Keratinocyte (primary cell): ENCODE data around the gene PITPNM3.

Source experiments
- CTCF ChIP-seq, 3 experiments: IDR thresholded peaks in 1 of 3; conservative IDR thresholded peaks in 1 of 3; optimal IDR thresholded peaks in 1 of 3; 2 replicates in 2 of 3; 3 replicates in 1 of 3; pipeline versions ENCODE3 to v1.5.1; 2011; ENCODE audit warnings: low read length in 3 of 3, mild to moderate bottlenecking in 3 of 3, moderate library complexity in 2 of 3, control low read depth in 1 of 3, inconsistent platforms in 1 of 3; ENCODE audit not compliant: insufficient read depth in 2 of 3; ENCODE audit errors: extremely low read depth in 1 of 3
- EZH2 ChIP-seq: IDR thresholded peaks from one replicate; pipeline ENCODE4 v1.6.1; 2012; ENCODE audit warnings: inconsistent platforms, mild to moderate bottlenecking, low read length, moderate library complexity

GRCh38 chr17:6421700-6422604, 134.4 kb downstream of the PITPNM3 start:
- TF ChIP-seq CTCF (optimal IDR thresholded peaks at IDR 0.05 in 1 of 3, IDR thresholded peaks at IDR 0.05 in 1 of 3, conservative IDR thresholded peaks at IDR 0.05 in 1 of 3; ENCODE audit: extremely low read depth in 1 of 3, insufficient read depth in 2 of 3, low read length in 3 of 3) = peak; percentile 81 to 89 (median 85)
- TF ChIP-seq EZH2 = no peak
